ENCODE results near the gene GPR68.
"Not testable (repeated sequence)": the region's sequence is repeated elsewhere in the genome, so short reads cannot be mapped to it uniquely, and the experiment has no call there.

- TF ChIP-seq CTCF (IDR thresholded peaks at IDR 0.05); POLR2AphosphoS5 (IDR thresholded peaks at IDR 0.05; ENCODE audit: insufficient read depth in 1 of 2, low read depth in 1 of 2): not testable (repeated sequence)
Measured at GRCh38 chr14:91226360-91226759, 18.1 kb downstream of the GPR68 start.

Data from vagina (tissue), 2 donors.